Endodermal cell (in vitro differentiated cells): ENCODE data around the gene CERS6. TPM values are rescaled to one million over a fixed set of nuclear protein-coding genes. Genes with fewer than 3 reads are reported as not detected.

ENCODE experiments used
- DNase-seq: peaks from one replicate; pipeline ENCODE4 v3.0.0-alpha.2; 2017
- H3K27ac ChIP-seq: 2 replicates; pipeline ENCODE4 v1.5.1; 2013; ENCODE audit warnings: mild to moderate bottlenecking, low read depth, low read length, moderate library complexity
- H3K27me3 ChIP-seq: 2 replicates; pipeline ENCODE4 v1.6.1; 2013; ENCODE audit warnings: mild to moderate bottlenecking, low read length, moderate library complexity; ENCODE audit not compliant: insufficient read depth, control insufficient read depth, poor library complexity, severe bottlenecking
- H3K36me3 ChIP-seq: 2 replicates; pipeline ENCODE4 v1.7.0; 2013; ENCODE audit warnings: mild to moderate bottlenecking, low read length, moderate library complexity; ENCODE audit not compliant: control insufficient read depth, insufficient read depth
- H3K4me1 ChIP-seq: one replicate; pipeline ENCODE4 v1.7.0; 2013; ENCODE audit warnings: low read length; ENCODE audit not compliant: control insufficient read depth, insufficient read depth
- H3K4me3 ChIP-seq: 2 replicates; pipeline ENCODE4 v1.5.1; 2013; ENCODE audit warnings: mild to moderate bottlenecking, low read length, moderate library complexity
- H3K9ac ChIP-seq: 2 replicates; pipeline ENCODE4 v1.6.1; 2013; ENCODE audit warnings: mild to moderate bottlenecking, low read length, moderate library complexity; ENCODE audit not compliant: poor library complexity, severe bottlenecking; ENCODE audit errors: extremely low read depth
- H3K9me3 ChIP-seq: 2 replicates; pipeline ENCODE4 v1.6.1; 2013; ENCODE audit warnings: mild to moderate bottlenecking, low read length, moderate library complexity; ENCODE audit not compliant: control insufficient read depth
- H3K27ac Mint-ChIP-seq: 2 replicates; pipeline ENCODE4 v1.8.0; 2020; ENCODE audit warnings: mixed read lengths
- H3K27me3 Mint-ChIP-seq: 2 replicates; pipeline ENCODE4 v1.8.0; 2021; ENCODE audit warnings: mild to moderate bottlenecking, mixed read lengths; ENCODE audit not compliant: insufficient read depth
- H3K36me3 Mint-ChIP-seq: 2 replicates; pipeline ENCODE4 v1.8.0; 2020; ENCODE audit warnings: low read depth, mixed read lengths
- H3K4me1 Mint-ChIP-seq: 2 replicates; pipeline ENCODE4 v1.8.0; 2020; ENCODE audit warnings: mixed read lengths
- H3K4me3 Mint-ChIP-seq: 2 replicates; pipeline ENCODE4 v1.8.0; 2020; ENCODE audit warnings: mild to moderate bottlenecking, moderate library complexity, mixed read lengths
- H3K9me3 Mint-ChIP-seq: 2 replicates; pipeline ENCODE4 v1.8.0; 2020; ENCODE audit warnings: mild to moderate bottlenecking, mixed read lengths
- WGBS, 2 experiments: methylation state at CpG; one replicate each; pipeline versions ENCODE4 v1.1.5 to v1.1.7; 2013; ENCODE audit warnings: missing lambda C conversion rate in 2 of 2, mixed read lengths in 1 of 2; ENCODE audit not compliant: insufficient coverage in 1 of 2, insufficient read length in 1 of 2; 5-methylcytosine and 5-hydroxymethylcytosine counted together
- total RNA-seq, 2 donors: library from RNA; stranded (reverse); fragmentation: NEBNext Ultra II Directional in 1 of 2; extraction: Animal tissue kit (Norgen Biotek cat#: 25700) in 1 of 2; gene quantifications; 2 replicates in 1 of 2; 3 replicates in 1 of 2; pipeline ENCODE4 v1.2.1, GENCODE V29; 2021
- TF ChIP-seq, protein P1 (sequence below): fragments of 200-600 bp; sonication (generic); conservative IDR thresholded peaks from 2 replicates; pipeline ENCODE4 v1.5.0; 2021; ENCODE audit warnings: antibody characterized with exemption, mild to moderate bottlenecking

Gene CERS6
- total RNA-seq, 2 donors from 2014 or later, result 41.3 to 52.0 TPM

DNA sequence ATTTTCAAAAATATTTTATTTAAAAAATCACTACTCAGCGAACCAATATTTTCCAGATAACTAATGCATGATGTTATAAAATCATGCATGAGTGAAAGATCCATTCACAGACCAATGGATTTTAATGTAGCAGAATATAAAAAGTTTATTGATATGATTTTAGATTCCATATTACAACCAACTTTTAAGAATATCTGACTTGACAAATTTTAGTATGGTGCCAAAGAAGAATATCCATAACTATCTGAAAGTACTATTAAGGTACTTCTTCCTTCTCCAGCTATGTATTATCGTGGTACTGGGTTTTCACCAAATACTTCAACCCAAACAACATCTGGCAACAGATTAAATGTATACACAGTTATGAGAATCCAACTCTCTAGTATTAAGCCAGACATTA is 246.5 kb downstream of the CERS6 start:
- H3K27me3 Mint-ChIP-seq, result no peaks in the 10 kb centered on the region

DNA sequence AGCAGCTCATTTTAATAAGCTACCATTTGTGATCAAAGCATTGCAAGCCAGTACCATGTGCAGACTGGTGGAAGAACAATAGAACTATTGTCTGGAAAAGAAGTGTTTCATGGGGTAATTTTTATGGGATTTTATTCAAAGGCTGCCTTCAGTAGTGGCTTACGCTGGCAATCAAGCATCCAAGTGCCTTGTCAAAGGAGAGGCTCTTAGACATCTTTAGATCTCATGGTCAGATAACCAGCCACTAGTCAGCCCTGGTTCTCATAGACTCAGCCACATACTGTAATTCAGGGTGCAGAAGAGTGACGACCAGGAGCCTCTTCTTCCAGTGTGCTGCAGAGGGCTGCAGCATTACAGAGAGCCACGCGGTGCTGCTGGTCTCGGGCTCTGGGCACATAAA is 247.9 kb downstream of the CERS6 start:
- Mint-ChIP-seq H3K27ac (no peak overlapping the region), H3K27me3 (no peaks in the 10 kb centered on the region), H3K9me3 (no peaks in the 10 kb centered on the region), H3K4me1 (peaks cover 15% of the 10 kb centered on the region), H3K36me3 (peaks cover 6% of the 10 kb centered on the region), H3K4me3 (no peak overlapping the region)
- DNase-seq, result peak; percentile 31
- no peaks in the 10 kb centered on the region for H3K27me3 ChIP-seq
- no peaks in the 10 kb centered on the region for H3K4me1 ChIP-seq
- H3K9ac ChIP-seq, result no peak overlapping the region
- H3K4me3 ChIP-seq, result no peak overlapping the region
- peak overlapping the region; percentile 26 for H3K27ac ChIP-seq
- H3K36me3 ChIP-seq, result no peaks in the 10 kb centered on the region
- H3K9me3 ChIP-seq, result no peaks in the 10 kb centered on the region
- TF ChIP-seq, protein P1, sequence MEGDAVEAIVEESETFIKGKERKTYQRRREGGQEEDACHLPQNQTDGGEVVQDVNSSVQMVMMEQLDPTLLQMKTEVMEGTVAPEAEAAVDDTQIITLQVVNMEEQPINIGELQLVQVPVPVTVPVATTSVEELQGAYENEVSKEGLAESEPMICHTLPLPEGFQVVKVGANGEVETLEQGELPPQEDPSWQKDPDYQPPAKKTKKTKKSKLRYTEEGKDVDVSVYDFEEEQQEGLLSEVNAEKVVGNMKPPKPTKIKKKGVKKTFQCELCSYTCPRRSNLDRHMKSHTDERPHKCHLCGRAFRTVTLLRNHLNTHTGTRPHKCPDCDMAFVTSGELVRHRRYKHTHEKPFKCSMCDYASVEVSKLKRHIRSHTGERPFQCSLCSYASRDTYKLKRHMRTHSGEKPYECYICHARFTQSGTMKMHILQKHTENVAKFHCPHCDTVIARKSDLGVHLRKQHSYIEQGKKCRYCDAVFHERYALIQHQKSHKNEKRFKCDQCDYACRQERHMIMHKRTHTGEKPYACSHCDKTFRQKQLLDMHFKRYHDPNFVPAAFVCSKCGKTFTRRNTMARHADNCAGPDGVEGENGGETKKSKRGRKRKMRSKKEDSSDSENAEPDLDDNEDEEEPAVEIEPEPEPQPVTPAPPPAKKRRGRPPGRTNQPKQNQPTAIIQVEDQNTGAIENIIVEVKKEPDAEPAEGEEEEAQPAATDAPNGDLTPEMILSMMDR, result no peak
- 75 to 97% methylated on average over 2 to 5 of the region's 5 CpGs for whole genome bisulfite sequencing, 2 experiments

More for the DNA sequence above, 246.5 kb downstream of the CERS6 start:
- no peak overlapping the region for H3K27ac ChIP-seq
- Mint-ChIP-seq H3K9me3 (no peaks in the 10 kb centered on the region), H3K4me3 (no peak overlapping the region), H3K4me1 (peaks cover 15% of the 10 kb centered on the region), H3K36me3 (peaks cover 6% of the 10 kb centered on the region), H3K27ac (no peak overlapping the region)
- no peak overlapping the region for H3K9ac ChIP-seq
- TF ChIP-seq, protein P1, result no peak
- H3K27me3 ChIP-seq, result no peaks in the 10 kb centered on the region
- no peaks in the 10 kb centered on the region for H3K9me3 ChIP-seq
- H3K4me1 ChIP-seq, result no peaks in the 10 kb centered on the region
- DNase-seq, result no peak
- H3K4me3 ChIP-seq, result no peak overlapping the region
- H3K36me3 ChIP-seq, result no peaks in the 10 kb centered on the region
- 89 to 96% methylated on average over 1 of the region's 2 CpGs for WGBS, 2 experiments

DNA sequence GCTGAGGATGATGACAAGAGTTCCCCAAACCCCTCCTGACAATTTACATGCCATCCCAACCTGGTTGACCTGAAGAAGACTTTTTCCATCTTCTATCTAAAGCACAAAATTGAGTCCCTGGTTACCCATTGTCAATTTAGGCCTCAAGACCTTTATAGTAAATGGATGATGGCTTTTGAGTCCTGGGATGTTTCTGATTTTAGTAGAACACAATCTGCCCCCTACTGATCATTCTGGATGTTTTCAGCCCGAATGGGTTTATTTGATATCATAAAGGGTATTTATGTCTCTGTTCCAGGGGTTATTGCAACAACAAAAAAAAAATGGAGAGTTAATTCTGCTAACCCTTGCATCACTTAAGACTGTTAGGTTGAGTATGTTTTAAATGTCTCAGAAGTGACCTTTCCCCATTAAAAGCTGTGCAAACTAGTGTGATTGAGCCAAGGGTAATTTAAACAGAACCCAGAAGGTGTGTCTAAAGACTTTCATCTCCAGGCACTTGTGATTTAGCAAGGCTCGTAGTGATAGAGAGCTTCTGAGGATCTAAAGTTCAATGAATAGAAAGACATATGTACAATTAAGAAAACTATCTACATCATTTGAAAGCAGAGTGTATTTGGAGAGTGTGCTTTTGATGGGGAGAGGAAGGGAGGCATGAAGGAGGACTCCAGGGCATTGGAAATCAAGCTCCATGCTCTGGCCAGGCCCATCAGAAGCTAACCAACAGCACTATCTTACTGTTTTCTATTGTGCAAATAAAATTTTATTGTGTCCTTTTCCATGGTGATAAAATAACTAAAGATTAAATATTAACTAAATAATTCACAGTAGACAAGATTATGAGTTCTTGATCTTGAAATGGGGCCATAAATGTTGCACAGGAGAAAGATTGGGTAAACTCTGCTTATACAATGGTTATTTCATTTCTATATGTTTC is 249.7 kb downstream of the CERS6 start:
- Mint-ChIP-seq H3K4me1 (peaks cover 12% of the 10 kb centered on the region), H3K36me3 (peaks cover 6% of the 10 kb centered on the region), H3K27ac (no peak overlapping the region), H3K9me3 (no peaks in the 10 kb centered on the region), H3K27me3 (no peaks in the 10 kb centered on the region), H3K4me3 (no peak overlapping the region)
- Histone ChIP-seq H3K27me3 (no peaks in the 10 kb centered on the region), H3K4me3 (no peak overlapping the region), H3K36me3 (no peaks in the 10 kb centered on the region), H3K9ac (no peak overlapping the region), H3K4me1 (no peaks in the 10 kb centered on the region), H3K9me3 (no peaks in the 10 kb centered on the region), H3K27ac (no peak overlapping the region)
- TF ChIP-seq, protein P1, result peak; percentile 73
- peak; percentile 30 for DNase-seq
- 20 to 86% methylated on average over 1 to 2 of the region's 2 CpGs for WGBS, 2 experiments
